Adrenal gland (tissue), 5 donors: ENCODE measurements around the gene SLC24A4.

ENCODE experiments used
- POLR2A ChIP-seq, 2 donors: fragments of 450-650 bp; IDR thresholded peaks; one replicate each; pipeline ENCODE4 v1.6.1; 2017; ENCODE audit warnings: antibody characterized with exemption in 2 of 2, mild to moderate bottlenecking in 2 of 2, moderate library complexity in 1 of 2
- TF ChIP-seq, protein P1 (sequence below), 6 experiments: fragments of 450-650 bp in 4 of 6; fragments of 200-600 bp in 2 of 6; sonication (generic) in 1 of 6; IDR thresholded peaks; 1 replicate in 5 of 6; 2 replicates in 1 of 6; pipeline versions ENCODE4 v1.5.1 to v1.8.0; 2016 to 2021; ENCODE audit warnings: antibody characterized with exemption in 6 of 6, mild to moderate bottlenecking in 2 of 6, moderate library complexity in 1 of 6
- donor health status: DM: no; HTN: no; CAD: no.

DNA sequence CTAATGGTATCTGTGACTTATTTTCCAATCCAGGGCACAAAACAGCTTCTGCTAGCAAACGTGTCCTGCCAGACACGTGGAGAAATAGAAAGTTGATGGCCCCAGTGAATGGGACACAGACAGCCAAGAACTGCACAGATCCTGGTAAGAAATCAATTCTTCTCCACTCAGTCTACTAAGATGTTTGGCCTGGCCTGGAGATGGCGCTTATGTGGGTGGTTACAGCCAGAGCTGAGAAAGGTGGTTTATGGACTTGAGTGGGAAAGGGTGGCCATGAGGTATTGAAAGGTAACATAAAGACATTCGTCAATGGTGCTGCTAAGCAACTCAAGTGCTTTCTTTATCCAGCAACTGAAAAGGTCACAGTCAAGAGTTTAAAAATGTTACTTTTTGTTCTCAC is 2.9 kb downstream of the SLC24A4 start:
- TF ChIP-seq POLR2A (IDR thresholded peaks at IDR 0.05): no peak
- TF ChIP-seq, protein P1, sequence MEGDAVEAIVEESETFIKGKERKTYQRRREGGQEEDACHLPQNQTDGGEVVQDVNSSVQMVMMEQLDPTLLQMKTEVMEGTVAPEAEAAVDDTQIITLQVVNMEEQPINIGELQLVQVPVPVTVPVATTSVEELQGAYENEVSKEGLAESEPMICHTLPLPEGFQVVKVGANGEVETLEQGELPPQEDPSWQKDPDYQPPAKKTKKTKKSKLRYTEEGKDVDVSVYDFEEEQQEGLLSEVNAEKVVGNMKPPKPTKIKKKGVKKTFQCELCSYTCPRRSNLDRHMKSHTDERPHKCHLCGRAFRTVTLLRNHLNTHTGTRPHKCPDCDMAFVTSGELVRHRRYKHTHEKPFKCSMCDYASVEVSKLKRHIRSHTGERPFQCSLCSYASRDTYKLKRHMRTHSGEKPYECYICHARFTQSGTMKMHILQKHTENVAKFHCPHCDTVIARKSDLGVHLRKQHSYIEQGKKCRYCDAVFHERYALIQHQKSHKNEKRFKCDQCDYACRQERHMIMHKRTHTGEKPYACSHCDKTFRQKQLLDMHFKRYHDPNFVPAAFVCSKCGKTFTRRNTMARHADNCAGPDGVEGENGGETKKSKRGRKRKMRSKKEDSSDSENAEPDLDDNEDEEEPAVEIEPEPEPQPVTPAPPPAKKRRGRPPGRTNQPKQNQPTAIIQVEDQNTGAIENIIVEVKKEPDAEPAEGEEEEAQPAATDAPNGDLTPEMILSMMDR (IDR thresholded peaks at IDR 0.05): no peak
